Kidney (tissue), 14 donors: ENCODE results near the gene MUC6. TPM values are rescaled to one million over a fixed set of nuclear protein-coding genes. Genes with fewer than 3 reads are reported as not detected.

Experiments
- DNase-seq, 5 donors: peaks; one replicate each; pipeline ENCODE4 v3.0.0-alpha.2; 2013 to 2020
- FAIRE-seq: peaks from 2 replicates; lab custom pipeline; 2012; peaks lifted over from hg19 to GRCh38; lab: Jason Lieb, UNC
- H3K27ac ChIP-seq, 2 donors: one replicate each; pipeline ENCODE4 v1.7.0; 2013; ENCODE audit warnings: low read depth in 2 of 2, low read length in 2 of 2, inconsistent platforms in 1 of 2
- H3K27me3 ChIP-seq: one replicate; pipeline ENCODE4 v1.7.1; 2013; ENCODE audit warnings: low read length, inconsistent platforms; ENCODE audit not compliant: control insufficient read depth, insufficient read depth
- H3K36me3 ChIP-seq, 3 donors: one replicate each; pipeline versions ENCODE4 v1.7.0 to v1.7.1; 2013; ENCODE audit warnings: low read length in 3 of 3, control low read depth in 1 of 3, inconsistent platforms in 1 of 3; ENCODE audit not compliant: insufficient read depth in 3 of 3, control insufficient read depth in 2 of 3
- H3K4me1 ChIP-seq, 3 donors: one replicate each; pipeline versions ENCODE4 v1.7.0 to v1.7.1; 2013; ENCODE audit warnings: low read length in 3 of 3, inconsistent platforms in 1 of 3, low read depth in 1 of 3; ENCODE audit not compliant: control insufficient read depth in 2 of 3, insufficient read depth in 2 of 3
- H3K4me3 ChIP-seq, 3 donors: one replicate each; pipeline versions ENCODE4 v1.7.0 to v1.8.1; 2013; ENCODE audit warnings: low read length in 3 of 3, control low read depth in 1 of 3, inconsistent platforms in 1 of 3
- H3K9ac ChIP-seq, 3 donors: one replicate each; pipeline versions ENCODE4 v1.7.0 to v1.7.1; 2013; ENCODE audit warnings: low read length in 3 of 3, control low read depth in 1 of 3, inconsistent platforms in 1 of 3
- H3K9me3 ChIP-seq, 3 donors: one replicate each; pipeline versions ENCODE4 v1.7.0 to v1.7.1; 2013; ENCODE audit warnings: low read length in 3 of 3, control low read depth in 1 of 3, inconsistent platforms in 1 of 3; ENCODE audit not compliant: control insufficient read depth in 2 of 3, insufficient read depth in 1 of 3
- CTCF ChIP-seq: IDR thresholded peaks from 3 replicates; pipeline ENCODE4 v1.5.1; 2012; ENCODE audit warnings: mild to moderate bottlenecking, moderate library complexity, borderline replicate concordance; ENCODE audit not compliant: insufficient read depth; ENCODE audit errors: extremely low read depth
- intact Hi-C: fragments of 100-400 bp; cut with DNase I; formaldehyde crosslinking; loops from one replicate; pipeline ENCODE4 v1.11.1; 2022
- polyA plus RNA-seq: library from polyadenylated mRNA; stranded (reverse); fragments of 350-450 nt; fragmentation: Illumina TruSeq; extraction: RNeasy Lipid Tissue Mini Kit (QIAGEN cat#74804); gene quantifications from one replicate; pipeline ENCODE4 v1.2.3, GENCODE V29; 2014; ENCODE audit warnings: low read depth, low replicate concordance; ENCODE audit not compliant: insufficient read depth
- total RNA-seq: library from RNA; stranded (reverse); fragmentation: NEBNext Ultra II Directional; extraction: Animal tissue kit (Norgen Biotek cat#: 25700); gene quantifications from one replicate; pipeline ENCODE4 v1.2.1, GENCODE V29; 2021
- donor health status: control.
- donor health status: control.
- donor health status: control.
- donor health status: control.
- donor health status: control.
- donor health status: DM: yes; HTN: yes; CAD: no.
- donor health status: Normal renal cell carcinoma (clear cell type).

The MUC6 gene
- total and polyA plus RNA-seq, 2 donors from 2014 or later: 1.1 to 3.0 TPM

DNA sequence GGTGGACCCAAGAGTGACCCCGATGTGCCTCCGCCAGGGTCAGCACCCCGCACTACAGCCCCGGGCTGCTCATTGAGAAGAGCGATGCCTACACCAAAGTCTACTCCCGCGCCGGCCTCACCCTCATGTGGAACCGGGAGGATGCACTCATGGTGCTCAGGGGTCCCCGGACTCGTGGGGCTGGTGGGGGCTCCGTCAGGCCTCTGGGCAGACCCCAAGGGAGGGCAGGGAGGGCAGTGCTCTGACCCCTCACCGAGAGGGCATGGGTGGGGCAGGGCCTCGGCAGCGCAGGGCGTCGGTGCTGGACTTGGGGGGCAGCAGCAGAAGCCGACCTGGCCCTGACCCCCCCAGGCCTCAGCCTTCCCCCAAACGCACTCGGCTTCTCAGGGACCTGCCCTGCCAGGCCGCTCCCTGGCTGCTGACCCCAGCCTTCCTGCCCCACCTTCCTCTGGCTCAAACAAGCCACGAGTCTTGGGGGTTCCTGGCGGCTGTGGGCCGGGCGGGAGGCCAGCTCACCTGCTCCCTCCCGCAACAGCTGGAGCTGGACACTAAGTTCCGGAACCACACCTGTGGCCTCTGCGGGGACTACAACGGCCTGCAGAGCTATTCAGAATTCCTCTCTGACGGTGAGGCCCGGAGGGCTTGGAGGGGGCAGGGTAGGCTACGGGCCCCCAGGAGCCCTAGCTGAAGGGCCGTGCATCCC is 41.0 kb upstream of the MUC6 start:
- peak in 1 of 5 donors; percentile 48 for DNase-seq
- TF ChIP-seq CTCF: no peak
- Histone ChIP-seq H3K4me3 (no peak overlapping the region), H3K27ac (no peak overlapping the region), H3K36me3 (no peaks in the 10 kb centered on the region), H3K27me3 (no peaks in the 10 kb centered on the region), H3K9me3 (no peaks in the 10 kb centered on the region), H3K9ac (no peak overlapping the region), H3K4me1 (no peaks in the 10 kb centered on the region)
- no peak for FAIRE-seq
- intact Hi-C loops: no loop called here

DNA sequence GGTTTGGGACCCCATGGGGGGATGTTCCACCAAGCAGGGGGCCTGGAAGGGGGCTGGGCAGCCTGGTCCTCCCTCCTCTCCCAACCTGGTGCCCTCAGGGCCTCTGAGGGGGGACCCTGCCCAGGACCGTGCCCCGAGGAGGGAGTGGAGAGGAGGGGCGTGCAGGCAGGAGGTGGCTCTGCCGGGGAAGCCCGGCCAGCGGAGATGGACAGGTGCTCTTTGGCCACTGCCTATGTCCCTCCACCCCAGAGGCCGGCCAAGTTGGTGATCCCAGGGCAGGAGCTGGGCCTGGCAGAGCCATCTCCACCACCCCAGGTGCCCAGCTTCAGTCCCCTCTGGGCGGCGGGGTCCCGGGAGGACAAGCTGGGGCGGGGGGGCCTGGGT is 40.5 kb upstream of the MUC6 start:
- H3K4me3 ChIP-seq: no peak overlapping the region
- TF ChIP-seq CTCF: no peak
- DNase-seq: peak in 2 of 5 donors; percentile 31 to 69
- no peaks in the 10 kb centered on the region for H3K36me3 ChIP-seq
- no peak overlapping the region for H3K9ac ChIP-seq
- no peaks in the 10 kb centered on the region for H3K27me3 ChIP-seq
- no peaks in the 10 kb centered on the region for H3K9me3 ChIP-seq
- FAIRE-seq: no peak
- H3K27ac ChIP-seq: no peak overlapping the region
- intact Hi-C loops: no loop called here
- no peaks in the 10 kb centered on the region for H3K4me1 ChIP-seq

GRCh38 chr11:1076061-1076665 is 39.6 kb upstream of the MUC6 start:
- Histone ChIP-seq H3K4me1 (no peaks in the 10 kb centered on the region), H3K36me3 (no peaks in the 10 kb centered on the region), H3K4me3 (no peak overlapping the region), H3K9ac (no peak overlapping the region), H3K27me3 (no peaks in the 10 kb centered on the region), H3K9me3 (no peaks in the 10 kb centered on the region), H3K27ac (no peak overlapping the region)
- no peak for TF ChIP-seq CTCF
- no peak for FAIRE-seq
- intact Hi-C loops: no loop called here
- peak in 2 of 5 donors; percentile 37 to 66 for DNase-seq
